GM23338 (cell line): ENCODE measurements around the gene CACNB4.

Experiments used
- EZH2phosphoT487 ChIP-seq: fragments of 200-600 bp; sonication (generic); IDR thresholded peaks from one replicate; pipeline ENCODE4 v1.8.1; 2018; ENCODE audit warnings: antibody characterized with exemption; ENCODE audit not compliant: unreplicated experiment
- POLR2AphosphoS5 ChIP-seq: IDR thresholded peaks from 2 replicates; pipeline ENCODE4 v1.6.1; 2016; ENCODE audit warnings: antibody characterized with exemption, low read depth
- TF ChIP-seq, protein P1 (sequence below), 2 experiments: fragments of 200-600 bp in 1 of 2; sonication (generic) in 1 of 2; conservative IDR thresholded peaks; 2 replicates each; pipeline versions ENCODE4 v1.5.1 to v1.6.1; 2016 to 2017; ENCODE audit warnings: antibody characterized with exemption in 2 of 2, low read depth in 2 of 2, mild to moderate bottlenecking in 2 of 2, moderate library complexity in 1 of 2

DNA sequence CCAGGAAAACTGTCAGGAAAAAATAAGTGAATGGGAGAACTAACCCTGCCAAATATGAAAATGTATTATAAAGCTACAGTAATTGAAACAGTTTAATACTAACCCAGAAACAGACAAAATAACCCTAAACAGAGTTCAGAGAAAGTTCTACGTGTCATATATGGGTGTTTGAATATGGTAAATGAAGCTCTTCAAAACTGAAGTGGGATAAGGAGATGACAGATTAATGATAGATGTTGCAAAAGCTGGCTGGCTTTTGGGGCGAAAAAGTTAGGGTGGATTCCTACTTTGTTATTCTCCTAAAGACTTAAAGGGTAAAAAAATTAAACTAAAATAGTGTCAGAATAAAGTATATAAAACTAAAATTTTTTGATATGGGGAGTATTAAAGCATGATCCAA is 168.8 kb downstream of the CACNB4 start:
- TF ChIP-seq, protein P1, sequence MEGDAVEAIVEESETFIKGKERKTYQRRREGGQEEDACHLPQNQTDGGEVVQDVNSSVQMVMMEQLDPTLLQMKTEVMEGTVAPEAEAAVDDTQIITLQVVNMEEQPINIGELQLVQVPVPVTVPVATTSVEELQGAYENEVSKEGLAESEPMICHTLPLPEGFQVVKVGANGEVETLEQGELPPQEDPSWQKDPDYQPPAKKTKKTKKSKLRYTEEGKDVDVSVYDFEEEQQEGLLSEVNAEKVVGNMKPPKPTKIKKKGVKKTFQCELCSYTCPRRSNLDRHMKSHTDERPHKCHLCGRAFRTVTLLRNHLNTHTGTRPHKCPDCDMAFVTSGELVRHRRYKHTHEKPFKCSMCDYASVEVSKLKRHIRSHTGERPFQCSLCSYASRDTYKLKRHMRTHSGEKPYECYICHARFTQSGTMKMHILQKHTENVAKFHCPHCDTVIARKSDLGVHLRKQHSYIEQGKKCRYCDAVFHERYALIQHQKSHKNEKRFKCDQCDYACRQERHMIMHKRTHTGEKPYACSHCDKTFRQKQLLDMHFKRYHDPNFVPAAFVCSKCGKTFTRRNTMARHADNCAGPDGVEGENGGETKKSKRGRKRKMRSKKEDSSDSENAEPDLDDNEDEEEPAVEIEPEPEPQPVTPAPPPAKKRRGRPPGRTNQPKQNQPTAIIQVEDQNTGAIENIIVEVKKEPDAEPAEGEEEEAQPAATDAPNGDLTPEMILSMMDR (conservative IDR thresholded peaks at IDR 0.05; ENCODE audit: low read depth in 2 of 2): no peak
- TF ChIP-seq POLR2AphosphoS5 (no peak), EZH2phosphoT487 (no peak)
